NK-92 (cell line): ENCODE results near the gene NAP1L3.

ENCODE experiments used
- DNase-seq: peaks from one replicate; lab custom pipeline; 2025; ENCODE audit not compliant: unreplicated experiment; lab: John Stamatoyannopoulos, UW

The NAP1L3 gene

GRCh38 chrX:93673056-93673868, at the start of gene NAP1L3:
TSS of gene NAP1L3 (minus strand) at chrX:93673578. CDS start at chrX:93673304, 274 bp downstream.
- DNase-seq, result no peak

GRCh38 chrX:93711076-93711475, 37.7 kb upstream of the NAP1L3 start:
- no peak for DNase-seq

GRCh38 chrX:93703701-93704100, 30.3 kb upstream of the NAP1L3 start:
- no peak for DNase-seq

- no peak for DNase-seq
These were observed 22.6 kb upstream of the NAP1L3 start for GRCh38 chrX:93695981-93696380.

GRCh38 chrX:93673869-93674271, 492 bp upstream of the NAP1L3 start, which contains the start of gene FAM133A:
TSS of gene FAM133A (plus strand) at chrX:93674206. CDS start at chrX:93709420, 35,214 bp downstream.
- no peak for DNase-seq

GRCh38 chrX:93660575-93660974, 12.8 kb downstream of the NAP1L3 start:
- DNase-seq, result no peak

GRCh38 chrX:93649381-93649780, 24.0 kb downstream of the NAP1L3 start:
- DNase-seq, result no peak

- DNase-seq, result no peak
These were observed 35.8 kb downstream of the NAP1L3 start for GRCh38 chrX:93637591-93637990.
